Motor neuron (in vitro differentiated cells): Measurements from ENCODE around the gene SLC6A13. TPM values are rescaled to one million over a fixed set of nuclear protein-coding genes. Genes with fewer than 3 reads are reported as not detected.
"Not testable (repeated sequence)": the region's sequence is repeated elsewhere in the genome, so short reads cannot be mapped to it uniquely, and the experiment has no call there.

Source experiments
- ATAC-seq, 8 experiments: fragments of 200-7000 bp; cut with Tn5 transposase; replicated peaks in 6 of 8; 2 replicates each; pipeline ENCODE4 v1.8.0; 2021; ENCODE audit warnings: mild to moderate bottlenecking in 8 of 8, moderate library complexity in 8 of 8
- H3K27ac ChIP-seq, 2 donors: fragments of 250-450 bp; sonication (Bioruptor Pico); 2 replicates each; pipeline ENCODE4 v1.9.0; 2021; ENCODE audit warnings: antibody characterized with exemption in 2 of 2, mild to moderate bottlenecking in 2 of 2, moderate library complexity in 1 of 2
- H3K4me1 ChIP-seq, 2 donors: fragments of 250-450 bp; sonication (Bioruptor Pico); replicated peaks in 1 of 2; 2 replicates each; pipeline ENCODE4 v1.6.1; 2021; ENCODE audit warnings: antibody characterized with exemption in 2 of 2, mild to moderate bottlenecking in 2 of 2, moderate library complexity in 1 of 2
- H3K4me3 ChIP-seq, 5 donors: fragments of 250-450 bp; sonication (Bioruptor Pico); 2 replicates each; pipeline ENCODE4 v1.9.0; 2021; ENCODE audit warnings: antibody characterized with exemption in 5 of 5, mild to moderate bottlenecking in 5 of 5, moderate library complexity in 4 of 5
- WGBS, 10 experiments: fragments of 450-650 bp; shearing (Covaris generic); methylation state at CpG; one replicate each; pipeline ENCODE4 v1.0.0; 2022; 5-methylcytosine and 5-hydroxymethylcytosine counted together
- in situ Hi-C, 9 experiments: fragments of 400-800 bp; cut with MboI; loops; one replicate each; pipeline ENCODE4 v1.15.0; 2021; ENCODE audit warnings: low sequenced_read_pairs in 9 of 9, low pct_unique_long_range_greater_than_20kb in 2 of 9; ENCODE audit not compliant: unreplicated experiment in 9 of 9
- total RNA-seq, 8 experiments: library from RNA; unstranded; fragments of 300-600 nt; gene quantifications; 2 replicates each; pipeline versions ENCODE4 v1.2.3 to v1.2.4, GENCODE V29; 2022

The SLC6A13 gene
- total RNA-seq, 8 experiments from 2014 or later: 0.38 to 34.6 (median 0.93) TPM

GRCh38 chr12:195951-196350 is 66.7 kb downstream of the SLC6A13 start:
- Histone ChIP-seq H3K4me3 (no peak overlapping the region), H3K27ac (no peak overlapping the region)
- 82 to 100% (median 94%) methylated on average over 1 to 10 of the region's 15 CpGs; no CpG with 5 or more reads in 5 of the 10 experiments for WGBS, 10 experiments

GRCh38 chr12:195156-195555 is 67.5 kb downstream of the SLC6A13 start:
- in situ Hi-C loops: no loop called here
- H3K27ac ChIP-seq: no peak overlapping the region
- H3K4me3 ChIP-seq: no peak overlapping the region
- ATAC-seq: no peak
- WGBS, 10 experiments: 6 to 83% methylated on average over 2 to 3 of the region's 5 CpGs; no CpG with 5 or more reads in 8 of the 10 experiments
- H3K4me1 ChIP-seq: peaks cover 22 to 24% of the 10 kb centered on the region in 2 donors

More at GRCh38 chr12:195951-196350, 66.7 kb downstream of the SLC6A13 start:
- ATAC-seq: no peak
- peaks cover 22 to 24% of the 10 kb centered on the region in 2 donors for H3K4me1 ChIP-seq
- in situ Hi-C loops: no loop called here

- in situ Hi-C loops: no loop called here
- H3K27ac ChIP-seq: no peak overlapping the region
- WGBS, 10 experiments: 67 to 100% (median 83%) methylated on average over 1 to 7 of the region's 7 CpGs; no CpG with 5 or more reads in 3 of the 10 experiments
- H3K4me3 ChIP-seq: no peak overlapping the region
- peaks cover 17 to 18% of the 10 kb centered on the region in 2 donors for H3K4me1 ChIP-seq
- no peak for ATAC-seq
These were observed 68.4 kb downstream of the SLC6A13 start for GRCh38 chr12:194276-194675.

- ATAC-seq: peak in 5 of 8 experiments; percentile 6 to 21 (median 13)
- peaks cover 15 to 20% of the 10 kb centered on the region in 2 donors for H3K4me1 ChIP-seq
- in situ Hi-C loops: no loop called here
- WGBS, 10 experiments: 0 to 62% (median 24%) methylated on average over 1 to 7 of the region's 10 CpGs; no CpG with 5 or more reads in 6 of the 10 experiments
- H3K4me3 ChIP-seq: no peak overlapping the region
- peak overlapping the region; percentile 22 to 24 for H3K27ac ChIP-seq
These were observed 69.4 kb downstream of the SLC6A13 start for GRCh38 chr12:193261-193660.

- Histone ChIP-seq H3K27ac (no peak overlapping the region), H3K4me1 (peaks cover 15 to 20% of the 10 kb centered on the region in 2 donors), H3K4me3 (no peak overlapping the region)
- WGBS, 10 experiments: 10 to 92% (median 80%) methylated on average over 1 to 3 of the region's 3 CpGs; no CpG with 5 or more reads in 1 of the 10 experiments
- no peak for ATAC-seq
- in situ Hi-C loops: no loop called here
These were observed 71.1 kb downstream of the SLC6A13 start for GRCh38 chr12:191541-191940.

GRCh38 chr12:190881-191280 is 71.8 kb downstream of the SLC6A13 start:
- H3K27ac ChIP-seq: no peak overlapping the region
- in situ Hi-C loops: no loop called here
- peaks cover 15 to 20% of the 10 kb centered on the region in 2 donors for H3K4me1 ChIP-seq
- no peak overlapping the region for H3K4me3 ChIP-seq
- WGBS, 10 experiments: 80 to 92% methylated on average over 1 to 2 of the region's 8 CpGs; no CpG with 5 or more reads in 8 of the 10 experiments
- ATAC-seq: no peak

- Histone ChIP-seq H3K27ac (peak overlapping the region in 1 of 2 donors; percentile 22), H3K4me1 (peaks cover 12 to 14% of the 10 kb centered on the region in 2 donors), H3K4me3 (no peak overlapping the region)
- in situ Hi-C loops: no loop called here
- ATAC-seq: no peak
- WGBS, 10 experiments: 44 to 100% (median 78%) methylated on average over 1 to 3 of the region's 6 CpGs; no CpG with 5 or more reads in 6 of the 10 experiments
These were observed 73.0 kb downstream of the SLC6A13 start for GRCh38 chr12:189622-189962.

GRCh38 chr12:188910-189621 is 73.6 kb downstream of the SLC6A13 start:
- in situ Hi-C loops: no loop called here
- peak overlapping the region in 1 of 2 donors; percentile 22 for H3K27ac ChIP-seq
- H3K4me1 ChIP-seq: peaks cover 12 to 13% of the 10 kb centered on the region in 2 donors
- peak overlapping the region; percentile 14 to 30 (median 25) for H3K4me3 ChIP-seq
- ATAC-seq: peak; percentile 86 to 94 (median 90)
- 13% methylated on average over 7 of the region's 52 CpGs; no CpG with 5 or more reads in 9 of the 10 experiments for WGBS, 10 experiments

- 60% methylated on average over 3 of the region's 53 CpGs; no CpG with 5 or more reads in 9 of the 10 experiments for WGBS, 10 experiments
These were observed 74.4 kb downstream of the SLC6A13 start for GRCh38 chr12:187986-188909.

GRCh38 chr12:186006-186625 is 76.5 kb downstream of the SLC6A13 start:
- Histone ChIP-seq H3K4me1 (peaks cover 0 to 15% of the 10 kb centered on the region in 2 donors), H3K4me3 (no peak overlapping the region), H3K27ac (no peak overlapping the region)
- no peak for ATAC-seq
- 76 to 100% (median 90%) methylated on average over 1 to 4 of the region's 11 CpGs; no CpG with 5 or more reads in 5 of the 10 experiments for WGBS, 10 experiments
- in situ Hi-C loops: no loop called here

More at GRCh38 chr12:187986-188909, 74.4 kb downstream of the SLC6A13 start:
- H3K4me3 ChIP-seq: peak overlapping the region in 3 of 5 donors; percentile 24 to 30 (median 28)
- H3K27ac ChIP-seq, H3K4me1 ChIP-seq, in situ Hi-C loops: not testable (repeated sequence)
- ATAC-seq: peak in 2 of 8 experiments; percentile 19 to 27

GRCh38 chr12:185576-185955 is 77.1 kb downstream of the SLC6A13 start:
- ATAC-seq: no peak
- in situ Hi-C loops: no loop called here
- 70 to 93% (median 84%) methylated on average over 2 to 6 of the region's 8 CpGs; no CpG with 5 or more reads in 6 of the 10 experiments for WGBS, 10 experiments
- H3K4me1 ChIP-seq: peaks cover under 1 to 18% of the 10 kb centered on the region in 2 donors
- H3K27ac ChIP-seq: no peak overlapping the region
- H3K4me3 ChIP-seq: no peak overlapping the region

GRCh38 chr12:184811-185575 is 77.6 kb downstream of the SLC6A13 start:
- ATAC-seq: no peak
- WGBS, 10 experiments: 46 to 100% (median 77%) methylated on average over 1 to 4 of the region's 13 CpGs; no CpG with 5 or more reads in 3 of the 10 experiments
- in situ Hi-C loops: no loop called here
- H3K4me1 ChIP-seq: peaks cover 6 to 22% of the 10 kb centered on the region in 2 donors
- no peak overlapping the region for H3K4me3 ChIP-seq
- H3K27ac ChIP-seq: no peak overlapping the region
